Ishikawa (cell line): ENCODE results near the gene RNASE11.

ENCODE experiments used
- EP300 ChIP-seq: IDR thresholded peaks from 2 replicates; pipeline ENCODE4 v1.6.1; 2012; ENCODE audit warnings: borderline replicate concordance
- FOXM1 ChIP-seq: IDR thresholded peaks from 2 replicates; pipeline ENCODE4 v1.6.1; 2012; ENCODE audit warnings: low read depth, borderline replicate concordance
- REST ChIP-seq: IDR thresholded peaks from 2 replicates; pipeline ENCODE4 v1.6.1; 2012; ENCODE audit warnings: low read depth, mild to moderate bottlenecking
- TCF12 ChIP-seq: IDR thresholded peaks from 2 replicates; pipeline ENCODE4 v1.6.1; 2012; ENCODE audit warnings: low read depth
- TEAD4 ChIP-seq: IDR thresholded peaks from 2 replicates; pipeline ENCODE4 v1.6.1; 2012

- TF ChIP-seq FOXM1 (no peak), TEAD4 (peak; percentile 74; the same call in 1 of the 2 replicates), TCF12 (no peak; the same call in 1 of the 2 replicates), REST (no peak; the same call in 1 of the 2 replicates), EP300 (no peak)
Measured at GRCh38 chr14:20632831-20633691, 45.3 kb upstream of the RNASE11 start.
